Measurements from ENCODE around the gene CDC42BPB. TPM values are rescaled to one million over a fixed set of nuclear protein-coding genes. Genes with fewer than 3 reads are reported as not detected.

The CDC42BPB gene
- total RNA-seq, 2 experiments from 2014 or later = 0.78 to 0.81 TPM

DNA sequence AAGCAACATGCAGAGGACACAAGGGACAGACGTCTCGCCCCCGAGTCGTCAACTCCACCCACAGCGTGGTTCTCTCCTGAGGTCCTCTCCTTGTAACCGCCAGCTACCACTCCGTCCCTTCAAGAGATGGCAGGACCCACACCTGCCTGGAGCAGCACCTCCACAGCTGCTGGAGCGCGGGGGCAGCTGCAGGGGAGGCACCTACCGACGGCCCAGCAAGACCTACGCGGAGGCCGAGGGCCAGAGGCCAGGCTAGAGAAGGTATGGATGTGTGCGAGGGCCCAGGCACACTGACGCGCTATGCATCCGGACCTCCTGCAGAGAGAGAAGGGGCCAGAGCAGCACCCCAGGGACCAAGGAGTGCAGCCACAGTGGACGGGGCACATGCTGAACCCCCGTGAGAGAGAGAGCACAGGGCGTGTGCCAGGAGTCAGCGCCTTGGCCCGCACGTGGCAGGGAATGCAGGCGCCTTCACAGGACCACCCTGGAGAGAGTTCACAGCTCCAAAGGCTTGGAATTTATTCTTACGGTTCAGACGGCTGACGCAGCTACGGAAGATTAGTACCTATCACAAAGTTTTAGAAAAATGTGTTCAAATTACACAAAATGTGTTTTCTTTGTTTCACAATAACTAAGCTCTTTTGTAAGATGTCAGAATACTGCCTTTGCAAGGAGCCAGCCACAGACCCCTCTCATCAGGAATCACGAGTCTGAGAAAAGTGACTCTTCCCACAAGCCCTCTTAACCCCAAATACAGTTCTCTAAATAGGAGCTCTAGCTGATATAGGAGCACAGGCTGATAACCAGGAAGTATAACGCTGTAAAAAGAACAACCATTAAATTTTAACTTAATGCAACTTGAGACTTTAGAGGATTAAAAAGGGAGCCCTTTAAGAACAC lies 36.8 kb downstream of the CDC42BPB start:
- peaks cover 6% of the 10 kb centered on the region for H3K27me3 Mint-ChIP-seq
- no peaks in the 10 kb centered on the region for H3K36me3 Mint-ChIP-seq (ENCODE audit: low read depth)
- H3K4me1 Mint-ChIP-seq = no peaks in the 10 kb centered on the region
- peaks cover 2% of the 10 kb centered on the region for H3K9me3 Mint-ChIP-seq
- H3K4me3 Mint-ChIP-seq = no peak overlapping the region
- H3K27ac Mint-ChIP-seq = no peak overlapping the region
- DNase-seq = no peak
- ChIA-PET POLR2A (interaction anchor here (1.6 kb wide), 1 partner anchor 18 kb away, joined by 3 read pairs; no protein-coding TSS in a partner anchor), CTCF (interaction anchor here (1.2 kb wide), 1 partner anchor 12 kb away, joined by 4 read pairs; no protein-coding TSS in a partner anchor)

DNA sequence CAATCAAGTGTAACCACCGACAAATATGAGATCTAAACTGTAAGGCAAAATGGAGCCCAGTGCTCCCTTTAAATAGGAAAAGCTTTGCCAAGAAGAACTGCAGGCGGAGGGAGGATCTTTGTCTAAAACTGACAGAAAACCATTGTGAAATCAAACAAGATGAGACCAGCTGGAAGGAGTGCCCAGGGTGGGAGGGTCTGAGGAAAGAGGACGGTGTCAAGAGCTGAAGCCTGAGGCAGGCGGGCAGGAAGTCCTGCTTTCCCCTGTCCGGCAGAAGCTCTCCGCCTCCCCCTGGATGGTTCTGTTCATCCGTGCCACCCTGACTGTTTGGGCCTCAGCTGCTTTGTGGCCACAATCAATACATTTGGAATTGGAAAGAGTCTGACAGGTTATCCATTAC lies 37.5 kb downstream of the CDC42BPB start:
- POLR2A ChIA-PET = interaction anchor here (1.6 kb wide), 1 partner anchor 19 kb away, joined by 3 read pairs; no protein-coding TSS in a partner anchor

DNA sequence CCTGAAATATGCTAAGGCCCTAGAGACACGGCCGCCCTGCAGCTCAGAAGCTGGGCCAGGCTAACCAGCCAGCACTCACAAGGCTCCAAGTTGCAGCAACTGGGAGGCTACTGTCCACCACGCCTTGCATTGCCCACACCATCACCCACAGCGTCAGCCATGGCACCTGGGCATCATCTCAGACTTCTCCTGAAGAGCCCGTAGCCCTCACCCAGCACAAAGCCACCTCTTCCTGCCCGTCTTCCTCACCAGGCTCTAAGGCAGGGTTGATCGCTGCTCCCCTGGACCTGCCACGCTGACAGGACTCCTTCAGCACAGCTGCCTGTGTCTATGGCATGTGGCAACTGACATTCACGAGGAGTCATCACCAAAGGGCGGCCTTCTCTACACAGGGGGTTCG lies 38.1 kb downstream of the CDC42BPB start:
- peaks cover 6% of the 10 kb centered on the region for H3K4me1 Mint-ChIP-seq
- H3K9me3 Mint-ChIP-seq = no peaks in the 10 kb centered on the region
- no peaks in the 10 kb centered on the region for H3K36me3 Mint-ChIP-seq (ENCODE audit: low read depth)
- H3K27me3 Mint-ChIP-seq = peaks cover 6% of the 10 kb centered on the region
- ChIA-PET CTCF (no interaction called here), POLR2A (interaction anchor here (1.6 kb wide), 1 partner anchor 20 kb away, joined by 3 read pairs; no protein-coding TSS in a partner anchor)
- no peak overlapping the region for H3K27ac Mint-ChIP-seq
- H3K4me3 Mint-ChIP-seq = no peak overlapping the region
- DNase-seq = no peak

More for the DNA sequence above, 37.5 kb downstream of the CDC42BPB start:
- Mint-ChIP-seq H3K36me3 (ENCODE audit: low read depth) (no peaks in the 10 kb centered on the region), H3K27ac (no peak overlapping the region), H3K4me3 (no peak overlapping the region), H3K4me1 (peaks cover 2% of the 10 kb centered on the region), H3K27me3 (peaks cover 6% of the 10 kb centered on the region), H3K9me3 (no peaks in the 10 kb centered on the region)
- no peak for DNase-seq
- CTCF ChIA-PET = no interaction called here

DNA sequence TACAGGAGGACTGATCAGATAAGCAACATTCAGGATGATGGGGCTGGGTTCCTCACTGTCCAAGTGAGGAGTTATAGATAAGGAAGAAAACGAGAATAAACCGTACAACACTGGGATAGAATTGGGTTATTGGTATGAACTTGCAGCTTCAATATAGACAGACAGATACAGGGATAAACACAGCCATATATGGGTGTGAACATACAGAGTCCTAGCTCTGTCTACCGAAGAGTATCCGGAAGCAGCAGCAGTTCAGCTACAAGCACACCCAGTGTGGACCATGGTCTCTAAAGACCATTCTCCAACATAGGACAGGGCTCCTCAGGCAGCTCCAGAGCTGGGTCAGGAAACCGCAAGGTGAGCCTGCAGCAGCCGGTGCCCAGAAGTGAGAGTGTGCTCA lies 40.8 kb downstream of the CDC42BPB start:
- no peak overlapping the region for H3K4me3 Mint-ChIP-seq
- H3K27me3 Mint-ChIP-seq = peaks cover 2% of the 10 kb centered on the region
- ChIA-PET POLR2A (no interaction called here), CTCF (interaction anchor here (1.7 kb wide), 1 partner anchor 15 kb away, joined by 4 read pairs; no protein-coding TSS in a partner anchor)
- no peaks in the 10 kb centered on the region for H3K9me3 Mint-ChIP-seq
- peaks cover 6% of the 10 kb centered on the region for H3K4me1 Mint-ChIP-seq
- H3K27ac Mint-ChIP-seq = no peak overlapping the region
- H3K36me3 Mint-ChIP-seq (ENCODE audit: low read depth) = no peaks in the 10 kb centered on the region
- DNase-seq = no peak

DNA sequence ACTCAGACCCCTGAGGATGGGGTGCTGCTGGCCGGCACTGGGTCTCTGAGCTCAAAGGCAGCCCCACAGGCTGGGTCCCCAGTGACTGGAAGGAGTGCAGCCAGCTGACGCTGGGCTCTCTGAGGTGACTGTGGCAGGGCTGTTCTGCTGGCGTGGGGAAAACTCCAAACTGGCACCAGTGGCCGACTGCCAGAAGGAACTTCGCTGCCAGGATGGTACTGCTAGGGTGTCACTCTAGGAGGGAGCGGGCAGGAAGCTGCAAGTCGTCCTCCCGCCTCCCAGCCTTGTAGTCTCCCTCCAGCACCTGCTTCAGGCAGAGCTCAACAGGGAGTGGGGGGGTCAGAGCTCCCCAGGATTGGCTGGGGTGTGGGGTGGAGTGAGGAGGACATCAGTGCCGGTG lies 41.3 kb downstream of the CDC42BPB start:
- Mint-ChIP-seq H3K36me3 (ENCODE audit: low read depth) (no peaks in the 10 kb centered on the region), H3K4me1 (peaks cover 6% of the 10 kb centered on the region), H3K27me3 (peaks cover 2% of the 10 kb centered on the region), H3K4me3 (no peak overlapping the region), H3K27ac (no peak overlapping the region), H3K9me3 (no peaks in the 10 kb centered on the region)
- CTCF ChIA-PET = interaction anchor here (1.7 kb wide), 1 partner anchor 16 kb away, joined by 4 read pairs; no protein-coding TSS in a partner anchor
- POLR2A ChIA-PET = no interaction called here
- DNase-seq = no peak

DNA sequence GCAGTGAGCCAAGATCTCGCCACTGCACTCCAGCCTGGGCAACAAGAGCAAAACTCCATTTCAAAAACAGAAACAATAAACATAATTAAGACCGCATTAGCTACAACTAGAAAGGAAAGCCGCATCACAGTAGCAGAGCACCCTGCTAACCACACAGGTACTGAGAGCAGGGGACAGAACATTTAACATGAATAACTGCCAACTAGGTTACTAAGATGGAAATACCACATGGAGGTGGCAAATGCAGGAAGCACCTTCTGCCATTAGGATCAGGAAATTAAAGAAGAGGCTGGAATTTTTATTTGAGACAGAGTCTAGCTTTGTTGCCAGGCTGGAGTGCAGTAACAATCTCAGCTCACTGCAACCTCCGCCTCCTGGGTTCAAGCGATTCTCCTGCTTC lies 41.9 kb downstream of the CDC42BPB start:
- no peaks in the 10 kb centered on the region for H3K9me3 Mint-ChIP-seq
- no peak overlapping the region for H3K4me3 Mint-ChIP-seq
- DNase-seq = no peak
- no peaks in the 10 kb centered on the region for H3K36me3 Mint-ChIP-seq (ENCODE audit: low read depth)
- peaks cover 2% of the 10 kb centered on the region for H3K27me3 Mint-ChIP-seq
- no peak overlapping the region for H3K27ac Mint-ChIP-seq
- CTCF ChIA-PET = interaction anchor here (1.7 kb wide), 1 partner anchor 16 kb away, joined by 4 read pairs; no protein-coding TSS in a partner anchor
- POLR2A ChIA-PET = no interaction called here
- peaks cover 6% of the 10 kb centered on the region for H3K4me1 Mint-ChIP-seq

DNA sequence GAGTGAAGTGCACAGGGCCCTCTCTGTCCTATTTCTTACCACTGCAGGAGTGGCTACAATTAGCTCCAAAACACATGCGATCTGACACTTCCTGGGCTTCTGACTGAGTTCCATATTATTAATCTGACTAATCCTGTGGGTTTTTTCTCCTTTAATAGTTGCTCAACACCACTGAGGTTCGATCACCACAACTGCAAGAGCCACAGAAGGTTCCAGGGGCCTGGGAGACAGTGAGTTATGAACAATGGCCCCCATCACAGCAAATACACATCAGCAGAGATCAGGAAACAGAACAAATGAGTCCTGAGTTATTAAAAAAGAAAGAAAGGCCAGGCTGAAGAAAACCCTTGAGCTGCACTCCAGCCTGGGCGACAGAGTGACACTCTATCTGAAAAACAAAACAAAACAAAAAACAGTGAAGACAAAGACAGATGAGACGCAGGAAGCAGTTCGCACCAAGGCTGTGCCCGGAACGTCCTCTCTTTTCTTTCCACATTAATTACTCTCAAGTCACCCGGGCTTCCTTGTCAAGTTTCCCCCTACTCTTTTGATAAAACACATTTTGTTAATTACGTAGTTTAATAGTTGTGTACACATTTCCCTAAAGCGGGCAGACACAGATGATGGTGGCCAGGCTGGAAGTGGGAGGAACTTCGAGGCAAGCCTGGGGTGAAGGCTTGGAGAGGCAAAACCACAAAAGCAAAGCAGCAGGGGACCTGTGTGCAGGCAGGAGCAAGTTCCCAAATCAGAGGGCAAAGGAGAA lies 42.7 kb downstream of the CDC42BPB start:
- POLR2A ChIA-PET = no interaction called here
- H3K9me3 Mint-ChIP-seq = no peaks in the 10 kb centered on the region
- H3K4me3 Mint-ChIP-seq = no peak overlapping the region
- H3K4me1 Mint-ChIP-seq = peaks cover 6% of the 10 kb centered on the region
- H3K36me3 Mint-ChIP-seq (ENCODE audit: low read depth) = no peaks in the 10 kb centered on the region
- no peak overlapping the region for H3K27ac Mint-ChIP-seq
- no peak for DNase-seq
- peaks cover 2% of the 10 kb centered on the region for H3K27me3 Mint-ChIP-seq
- CTCF ChIA-PET = no interaction called here

DNA sequence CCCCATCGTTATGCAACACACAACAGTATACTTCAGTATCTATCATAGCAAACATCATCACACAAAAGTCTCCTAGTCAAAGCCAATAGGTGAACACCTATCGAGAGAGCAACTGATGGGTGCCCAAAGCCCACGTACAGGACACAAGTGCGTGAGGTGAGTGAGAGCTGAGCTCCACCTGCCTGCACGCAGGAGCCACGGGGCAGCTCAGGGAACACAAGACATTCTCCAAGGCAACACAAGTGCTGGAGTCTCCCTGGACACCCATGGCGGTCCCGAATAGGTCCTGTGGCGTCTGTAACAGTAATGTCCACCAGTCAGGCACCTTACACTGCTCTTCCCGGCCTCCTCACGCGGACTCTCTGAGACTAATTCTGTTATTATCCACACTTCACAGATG lies 44.3 kb downstream of the CDC42BPB start:
- Mint-ChIP-seq H3K4me3 (no peak overlapping the region), H3K36me3 (ENCODE audit: low read depth) (no peaks in the 10 kb centered on the region), H3K27ac (no peak overlapping the region), H3K27me3 (peaks cover 2% of the 10 kb centered on the region), H3K4me1 (peaks cover 6% of the 10 kb centered on the region), H3K9me3 (no peaks in the 10 kb centered on the region)
- no peak for DNase-seq
- ChIA-PET CTCF (no interaction called here), POLR2A (no interaction called here)

DNA sequence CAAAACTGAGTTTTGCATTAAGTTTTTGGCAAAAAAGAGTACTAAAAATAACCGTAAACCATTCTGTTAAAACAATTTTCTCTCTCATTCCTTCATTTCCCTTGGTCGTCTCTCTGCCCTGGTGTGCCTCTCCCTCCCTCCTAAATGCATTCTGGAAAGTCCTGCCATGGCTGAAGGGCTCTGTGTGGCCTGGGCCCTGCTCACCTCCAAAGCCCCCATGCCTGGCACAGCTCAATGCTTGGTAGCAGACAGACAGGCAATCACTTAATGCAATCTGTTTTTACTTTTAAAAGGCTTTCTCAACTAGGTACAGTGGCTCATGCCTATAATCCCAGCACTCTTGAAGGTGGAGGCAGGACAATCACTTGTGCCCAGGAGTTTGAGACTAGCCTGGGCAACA lies 47.8 kb downstream of the CDC42BPB start:
- H3K27ac Mint-ChIP-seq = no peak overlapping the region
- H3K36me3 Mint-ChIP-seq (ENCODE audit: low read depth) = no peaks in the 10 kb centered on the region
- no peak overlapping the region for H3K4me3 Mint-ChIP-seq
- POLR2A ChIA-PET = no interaction called here
- DNase-seq = no peak
- peaks cover 2% of the 10 kb centered on the region for H3K4me1 Mint-ChIP-seq
- no peaks in the 10 kb centered on the region for H3K9me3 Mint-ChIP-seq
- no peaks in the 10 kb centered on the region for H3K27me3 Mint-ChIP-seq
- CTCF ChIA-PET = interaction anchor here (1.6 kb wide), 1 partner anchor 11 kb away, joined by 4 read pairs; no protein-coding TSS in a partner anchor

DNA sequence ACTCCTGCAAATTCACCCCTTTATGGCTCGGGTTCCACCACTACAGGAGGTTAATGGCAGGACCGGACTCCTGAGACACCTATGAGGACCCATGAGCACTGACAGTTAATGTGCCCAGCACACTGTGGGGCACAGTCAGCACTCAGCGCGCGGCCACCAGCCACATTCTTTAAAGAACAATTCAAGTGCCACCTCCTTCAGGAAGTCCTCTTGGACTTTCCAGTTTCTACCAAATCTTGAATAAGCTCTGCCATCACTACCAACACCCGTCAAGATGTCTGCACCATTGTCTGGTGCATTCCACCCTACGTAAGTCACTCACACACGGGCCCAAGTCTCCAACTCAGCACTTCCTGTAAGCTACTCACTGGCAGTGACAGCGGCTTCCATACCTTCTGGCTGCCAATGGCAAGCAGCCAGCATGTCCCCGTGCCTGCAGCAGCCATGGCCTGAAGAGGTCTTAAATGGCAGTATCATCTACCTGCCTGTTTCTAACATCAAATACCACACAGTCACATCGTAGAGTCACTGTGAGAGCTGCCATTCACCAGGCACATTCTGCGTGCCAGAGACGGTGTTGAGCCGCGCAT lies 48.5 kb downstream of the CDC42BPB start:
- no peak for DNase-seq
- CTCF ChIA-PET = interaction anchor here (1.6 kb wide), 1 partner anchor 12 kb away, joined by 4 read pairs; no protein-coding TSS in a partner anchor
- H3K4me1 Mint-ChIP-seq = no peaks in the 10 kb centered on the region
- no peaks in the 10 kb centered on the region for H3K27me3 Mint-ChIP-seq
- POLR2A ChIA-PET = no interaction called here
- H3K9me3 Mint-ChIP-seq = no peaks in the 10 kb centered on the region
- no peak overlapping the region for H3K27ac Mint-ChIP-seq
- no peak overlapping the region for H3K4me3 Mint-ChIP-seq
- no peaks in the 10 kb centered on the region for H3K36me3 Mint-ChIP-seq (ENCODE audit: low read depth)

DNA sequence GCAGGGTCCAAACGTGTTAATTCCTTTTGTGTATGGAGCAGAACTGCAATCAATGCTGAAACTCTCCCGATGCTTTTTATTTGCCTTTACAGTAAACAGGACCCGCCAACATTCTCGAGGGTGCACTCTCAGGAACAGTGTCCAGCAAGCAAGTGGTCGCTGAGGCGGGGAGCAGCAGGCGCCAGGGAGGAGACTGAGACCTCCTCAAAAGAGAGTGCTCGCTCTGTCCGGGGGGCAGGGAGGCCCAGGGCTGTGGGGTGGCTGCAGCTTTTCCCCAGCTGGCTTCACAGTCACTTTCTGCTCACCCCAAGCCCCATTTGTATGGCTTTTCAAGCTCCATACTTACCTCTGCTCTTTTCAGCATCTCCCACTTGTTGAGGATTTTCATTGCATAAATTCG lies 49.2 kb downstream of the CDC42BPB start:
- Mint-ChIP-seq H3K4me1 (no peaks in the 10 kb centered on the region), H3K27me3 (no peaks in the 10 kb centered on the region), H3K36me3 (ENCODE audit: low read depth) (no peaks in the 10 kb centered on the region), H3K4me3 (no peak overlapping the region), H3K27ac (no peak overlapping the region), H3K9me3 (no peaks in the 10 kb centered on the region)
- POLR2A ChIA-PET = no interaction called here
- no peak for DNase-seq
- CTCF ChIA-PET = interaction anchor here (0.6 to 1.6 kb wide), 2 partner anchors 13 to 28 kb away, joined by 4 read pairs; no protein-coding TSS in a partner anchor

DNA sequence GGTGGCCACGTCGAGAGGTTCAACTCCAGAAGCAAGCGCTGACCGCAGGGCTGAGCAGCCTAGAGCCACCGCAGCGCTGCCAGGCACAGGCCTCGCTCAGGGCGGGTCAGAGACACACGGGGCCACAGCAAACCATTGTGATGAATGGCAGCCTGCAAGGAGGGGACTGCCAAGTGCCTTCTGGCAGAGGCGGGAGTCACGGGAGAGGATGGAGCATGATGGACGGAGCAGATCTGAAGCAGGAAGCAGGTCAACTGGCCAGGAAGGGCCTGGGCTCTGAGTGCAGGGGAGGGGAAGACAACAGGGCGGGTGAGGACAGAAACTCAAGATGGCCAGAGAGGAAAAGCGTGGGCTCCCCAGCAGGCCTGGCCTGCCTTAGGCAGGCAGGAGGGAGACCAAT lies 49.8 kb downstream of the CDC42BPB start:
- Mint-ChIP-seq H3K4me3 (no peak overlapping the region), H3K36me3 (ENCODE audit: low read depth) (no peaks in the 10 kb centered on the region), H3K9me3 (no peaks in the 10 kb centered on the region), H3K4me1 (no peaks in the 10 kb centered on the region), H3K27ac (no peak overlapping the region), H3K27me3 (no peaks in the 10 kb centered on the region)
- POLR2A ChIA-PET = no interaction called here
- CTCF ChIA-PET = interaction anchor here (0.6 kb wide), 1 partner anchor 29 kb away, joined by 4 read pairs; no protein-coding TSS in a partner anchor
- DNase-seq = no peak

DNA sequence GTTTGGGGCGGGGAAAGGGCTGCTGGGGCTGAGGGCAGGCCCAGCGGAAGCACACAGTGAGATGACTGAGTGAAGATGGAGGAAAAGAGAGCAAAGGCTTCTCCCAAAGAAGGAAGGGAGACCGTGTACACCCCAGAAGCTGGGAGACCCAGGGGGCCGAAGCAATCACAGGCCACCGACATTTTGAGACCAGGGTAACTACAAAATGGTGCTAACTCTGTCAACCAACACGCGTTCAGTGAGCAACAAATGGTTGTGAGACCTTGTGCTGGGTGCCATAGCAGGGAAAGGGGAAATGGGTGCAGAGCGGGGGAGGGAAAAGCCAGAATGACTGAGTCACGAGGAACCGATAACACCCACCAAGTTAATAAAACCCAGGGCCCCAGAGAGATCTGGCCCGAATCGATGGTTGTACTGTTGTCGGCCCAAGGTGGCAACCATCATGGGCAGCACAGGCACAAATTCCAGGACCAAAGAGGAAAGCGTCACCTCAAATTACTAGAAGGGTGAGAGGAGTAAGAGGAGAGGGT lies 50.3 kb downstream of the CDC42BPB start:
- no peak overlapping the region for H3K4me3 Mint-ChIP-seq
- ChIA-PET POLR2A (no interaction called here), CTCF (no interaction called here)
- no peak for DNase-seq
- H3K4me1 Mint-ChIP-seq = no peaks in the 10 kb centered on the region
- no peaks in the 10 kb centered on the region for H3K36me3 Mint-ChIP-seq (ENCODE audit: low read depth)
- H3K27me3 Mint-ChIP-seq = no peaks in the 10 kb centered on the region
- no peak overlapping the region for H3K27ac Mint-ChIP-seq
- H3K9me3 Mint-ChIP-seq = no peaks in the 10 kb centered on the region
